HEK293T (cell line): ENCODE data around the gene FBXO17.

ENCODE experiments used
- CTCF ChIA-PET: fragments of 350-600 bp; formaldehyde crosslinking; extraction: SDS; loops from one replicate; lab custom pipeline; 2021; ENCODE audit warnings: antibody characterized with exemption, inconsistent platforms; lab: Yijun Ruan, JAX
- POLR2A ChIA-PET: fragments of 350-600 bp; formaldehyde crosslinking; extraction: SDS; loops from one replicate; lab custom pipeline; 2020; ENCODE audit warnings: antibody characterized with exemption, inconsistent platforms; lab: Yijun Ruan, JAX
- DNase-seq: peaks from one replicate; pipeline ENCODE4 v3.0.0; 2012; ENCODE audit warnings: mixed read lengths; ENCODE audit errors: extremely low spot score
- ARNT ChIP-seq: fragments of 450-650 bp; IDR thresholded peaks from 2 replicates; pipeline ENCODE4 v1.6.1; 2017; ENCODE audit warnings: mild to moderate bottlenecking
- BHLHE40 ChIP-seq: fragments of 450-650 bp; IDR thresholded peaks from 2 replicates; pipeline ENCODE4 v1.6.1; 2016; ENCODE audit warnings: mild to moderate bottlenecking, moderate library complexity, borderline replicate concordance
- CTBP1 ChIP-seq: fragments of 450-650 bp; IDR thresholded peaks from 2 replicates; pipeline ENCODE4 v1.6.1; 2016; ENCODE audit warnings: borderline replicate concordance
- ELF4 ChIP-seq: fragments of 450-650 bp; IDR thresholded peaks from 2 replicates; pipeline ENCODE4 v1.6.1; 2017; ENCODE audit warnings: antibody characterized with exemption
- FOXA1 ChIP-seq: fragments of 450-650 bp; IDR thresholded peaks from 2 replicates; pipeline ENCODE4 v1.6.1; 2016; ENCODE audit warnings: mild to moderate bottlenecking
- FOXK2 ChIP-seq: fragments of 450-650 bp; IDR thresholded peaks from 2 replicates; pipeline ENCODE4 v1.6.1; 2016; ENCODE audit warnings: mild to moderate bottlenecking
- FOXM1 ChIP-seq: fragments of 450-650 bp; IDR thresholded peaks from 2 replicates; pipeline ENCODE4 v1.6.1; 2017; ENCODE audit warnings: mild to moderate bottlenecking, borderline replicate concordance
- HDGF ChIP-seq: fragments of 450-650 bp; IDR thresholded peaks from 2 replicates; pipeline ENCODE4 v1.6.1; 2017; ENCODE audit warnings: antibody characterized with exemption, borderline replicate concordance
- L3MBTL2 ChIP-seq: fragments of 450-650 bp; conservative IDR thresholded peaks from 2 replicates; pipeline ENCODE4 v1.6.1; 2016; ENCODE audit warnings: mild to moderate bottlenecking
- LEF1 ChIP-seq: fragments of 450-650 bp; IDR thresholded peaks from 2 replicates; pipeline ENCODE4 v1.6.1; 2017; ENCODE audit warnings: mild to moderate bottlenecking, borderline replicate concordance
- NFRKB ChIP-seq: fragments of 450-650 bp; IDR thresholded peaks from 2 replicates; pipeline ENCODE4 v1.6.1; 2016; ENCODE audit warnings: mild to moderate bottlenecking, moderate library complexity
- PKNOX1 ChIP-seq: fragments of 450-650 bp; IDR thresholded peaks from 2 replicates; pipeline ENCODE4 v1.6.1; 2016
- SP1 ChIP-seq: fragments of 450-650 bp; IDR thresholded peaks from 2 replicates; pipeline ENCODE4 v1.6.1; 2017
- SUZ12 ChIP-seq: fragments of 450-650 bp; IDR thresholded peaks from 2 replicates; pipeline ENCODE4 v1.6.1; 2016; ENCODE audit warnings: mild to moderate bottlenecking
- TARDBP ChIP-seq: fragments of 450-650 bp; IDR thresholded peaks from 2 replicates; pipeline ENCODE4 v1.6.1; 2016
- ZNF384 ChIP-seq: fragments of 450-650 bp; IDR thresholded peaks from 2 replicates; pipeline ENCODE4 v1.6.1; 2016

Gene FBXO17

GRCh38 chr19:39009001-39009400 lies 33.5 kb upstream of the FBXO17 start:
- TF ChIP-seq ELF4 (no peak), FOXK2 (no peak), PKNOX1 (no peak)
- ChIA-PET CTCF (no interaction called here), POLR2A (no interaction called here)
- DNase-seq = no peak

- CTCF ChIA-PET = no interaction called here
Measured at GRCh38 chr19:39008137-39008536, 32.6 kb upstream of the FBXO17 start.

GRCh38 chr19:39007096-39007495 lies 31.6 kb upstream of the FBXO17 start:
- CTCF ChIA-PET = interaction anchor here (0.7 kb wide), 1 partner anchor 1480 kb away, joined by 4 read pairs; no protein-coding TSS in a partner anchor
- POLR2A ChIA-PET = no interaction called here

More at GRCh38 chr19:39008137-39008536, 32.6 kb upstream of the FBXO17 start:
- POLR2A ChIA-PET = no interaction called here
- no peak for DNase-seq
- TF ChIP-seq CTBP1 (no peak), ZNF384 (no peak), SUZ12 (no peak), ARNT (no peak), SP1 (no peak), PKNOX1 (no peak), FOXM1 (no peak), BHLHE40 (no peak), FOXA1 (no peak), ELF4 (no peak), L3MBTL2 (no peak), LEF1 (no peak), TARDBP (no peak), HDGF (no peak), FOXK2 (no peak), NFRKB (no peak)

GRCh38 chr19:39004403-39004802 lies 28.9 kb upstream of the FBXO17 start:
- CTCF ChIA-PET = interaction anchor here (0.9 kb wide), 1 partner anchor 29 kb away, joined by 3 read pairs; the partner anchor contains the start of gene FBXO17
- POLR2A ChIA-PET = no interaction called here
- DNase-seq = no peak
- TF ChIP-seq PKNOX1 = no peak
- no peak for TF ChIP-seq FOXA1
- no peak for TF ChIP-seq TARDBP
- TF ChIP-seq NFRKB = no peak

More at GRCh38 chr19:39007096-39007495, 31.6 kb upstream of the FBXO17 start:
- TF ChIP-seq ELF4 = no peak
- no peak for TF ChIP-seq SUZ12
- no peak for TF ChIP-seq SP1
- TF ChIP-seq HDGF = no peak
- TF ChIP-seq FOXA1 = no peak
- no peak for TF ChIP-seq FOXM1
- no peak for TF ChIP-seq FOXK2
- no peak for TF ChIP-seq BHLHE40
- no peak for TF ChIP-seq NFRKB
- DNase-seq = no peak

GRCh38 chr19:39003796-39004195 lies 28.3 kb upstream of the FBXO17 start:
- TF ChIP-seq BHLHE40 (no peak), NFRKB (no peak), ELF4 (no peak)
- no peak for DNase-seq
- ChIA-PET POLR2A (no interaction called here), CTCF (no interaction called here)

- no peak for TF ChIP-seq PKNOX1
- no peak for TF ChIP-seq ZNF384
- TF ChIP-seq LEF1 = no peak
- TF ChIP-seq BHLHE40 = no peak
- no peak for TF ChIP-seq NFRKB
- no peak for TF ChIP-seq FOXA1
- no peak for TF ChIP-seq SP1
- no peak for TF ChIP-seq FOXK2
- no peak for TF ChIP-seq HDGF
- TF ChIP-seq SUZ12 = no peak
- TF ChIP-seq L3MBTL2 = no peak
- no peak for TF ChIP-seq CTBP1
- TF ChIP-seq FOXM1 = no peak
- no peak for TF ChIP-seq ELF4
- TF ChIP-seq ARNT = no peak
- no peak for TF ChIP-seq TARDBP
- CTCF ChIA-PET = no interaction called here
- POLR2A ChIA-PET = no interaction called here
- DNase-seq = no peak
Measured at GRCh38 chr19:39003188-39003587, 27.6 kb upstream of the FBXO17 start.
